ENCODE results near the gene BEGAIN. TPM values are rescaled to one million over a fixed set of nuclear protein-coding genes. Genes with fewer than 3 reads are reported as not detected.
A peak's percentile ranks its signal among the peaks of the same experiment; 100 is the strongest.

BEGAIN gene
- total RNA-seq, 2 donors from 2014 or later: 2.5 to 5.1 TPM

- 93% methylated on average over 17 of the region's 17 CpGs for WGBS
- intact Hi-C loops (cut with DNase I): no loop called here
These were observed 32.4 kb downstream of the BEGAIN start for GRCh38 chr14:100554696-100555320.

GRCh38 chr14:100554082-100554677, 33.0 kb downstream of the BEGAIN start:
- intact Hi-C loops (cut with DNase I): no loop called here

More at GRCh38 chr14:100554696-100555320, 32.4 kb downstream of the BEGAIN start:
- no peak for DNase-seq (ENCODE audit: low spot score)
- TF ChIP-seq POLR2AphosphoS5 (IDR thresholded peaks at IDR 0.05) (no peak), POLR2A (IDR thresholded peaks at IDR 0.05) (no peak)
- TF ChIP-seq, protein P1, sequence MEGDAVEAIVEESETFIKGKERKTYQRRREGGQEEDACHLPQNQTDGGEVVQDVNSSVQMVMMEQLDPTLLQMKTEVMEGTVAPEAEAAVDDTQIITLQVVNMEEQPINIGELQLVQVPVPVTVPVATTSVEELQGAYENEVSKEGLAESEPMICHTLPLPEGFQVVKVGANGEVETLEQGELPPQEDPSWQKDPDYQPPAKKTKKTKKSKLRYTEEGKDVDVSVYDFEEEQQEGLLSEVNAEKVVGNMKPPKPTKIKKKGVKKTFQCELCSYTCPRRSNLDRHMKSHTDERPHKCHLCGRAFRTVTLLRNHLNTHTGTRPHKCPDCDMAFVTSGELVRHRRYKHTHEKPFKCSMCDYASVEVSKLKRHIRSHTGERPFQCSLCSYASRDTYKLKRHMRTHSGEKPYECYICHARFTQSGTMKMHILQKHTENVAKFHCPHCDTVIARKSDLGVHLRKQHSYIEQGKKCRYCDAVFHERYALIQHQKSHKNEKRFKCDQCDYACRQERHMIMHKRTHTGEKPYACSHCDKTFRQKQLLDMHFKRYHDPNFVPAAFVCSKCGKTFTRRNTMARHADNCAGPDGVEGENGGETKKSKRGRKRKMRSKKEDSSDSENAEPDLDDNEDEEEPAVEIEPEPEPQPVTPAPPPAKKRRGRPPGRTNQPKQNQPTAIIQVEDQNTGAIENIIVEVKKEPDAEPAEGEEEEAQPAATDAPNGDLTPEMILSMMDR (IDR thresholded peaks at IDR 0.05): no peak
- Histone ChIP-seq H3K36me3 (no peaks in the 10 kb centered on the region), H3K4me3 (no peak overlapping the region), H3K27ac (no peak overlapping the region), H3K27me3 (replicated peaks; ENCODE audit: insufficient read depth) (no peaks in the 10 kb centered on the region), H3K4me1 (replicated peaks) (no peaks in the 10 kb centered on the region), H3K9me3 (no peaks in the 10 kb centered on the region)

DNA sequence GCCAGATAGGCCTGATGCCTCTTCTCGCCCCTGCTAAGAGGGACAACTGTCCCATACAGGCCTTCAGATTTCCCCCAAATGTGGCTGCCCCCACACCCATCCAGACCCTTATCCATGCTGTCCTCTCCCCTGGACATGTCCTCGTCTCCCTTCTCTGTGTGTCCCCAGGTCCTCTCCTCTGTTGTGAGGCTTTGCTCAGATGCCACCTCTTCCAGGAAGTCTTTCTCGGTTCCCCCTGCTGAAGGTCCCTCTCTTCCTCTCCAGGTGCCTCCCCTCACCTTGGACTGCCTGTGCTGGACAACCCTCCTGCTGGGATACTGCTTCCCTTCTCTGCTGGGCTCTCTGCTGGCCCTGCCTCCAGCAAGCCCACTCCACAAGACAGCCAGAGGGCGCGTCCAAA, 33.7 kb downstream of the BEGAIN start:
- DNase-seq (ENCODE audit: low spot score): no peak
- no peaks in the 10 kb centered on the region for H3K36me3 ChIP-seq
- H3K27me3 ChIP-seq (replicated peaks; ENCODE audit: insufficient read depth): no peaks in the 10 kb centered on the region
- intact Hi-C loops (cut with DNase I): no loop called here
- H3K27ac ChIP-seq: no peak overlapping the region
- TF ChIP-seq POLR2AphosphoS5 (IDR thresholded peaks at IDR 0.05) (no peak), POLR2A (IDR thresholded peaks at IDR 0.05) (no peak)
- TF ChIP-seq, protein P1 (IDR thresholded peaks at IDR 0.05): no peak
- H3K4me3 ChIP-seq: no peak overlapping the region
- no peaks in the 10 kb centered on the region for H3K4me1 ChIP-seq (replicated peaks)
- no peaks in the 10 kb centered on the region for H3K9me3 ChIP-seq
- 97% methylated on average over 5 of the region's 5 CpGs for WGBS

More at GRCh38 chr14:100554082-100554677, 33.0 kb downstream of the BEGAIN start:
- Histone ChIP-seq H3K36me3 (no peaks in the 10 kb centered on the region), H3K27ac (no peak overlapping the region), H3K9me3 (no peaks in the 10 kb centered on the region), H3K4me3 (no peak overlapping the region), H3K4me1 (replicated peaks) (no peaks in the 10 kb centered on the region), H3K27me3 (replicated peaks; ENCODE audit: insufficient read depth) (no peaks in the 10 kb centered on the region)
- WGBS: 45% methylated on average over 19 of the region's 19 CpGs
- DNase-seq (ENCODE audit: low spot score): peak; percentile 42
- TF ChIP-seq POLR2A (IDR thresholded peaks at IDR 0.05) (no peak), POLR2AphosphoS5 (IDR thresholded peaks at IDR 0.05) (no peak)
- TF ChIP-seq, protein P1 (IDR thresholded peaks at IDR 0.05): no peak

DNA sequence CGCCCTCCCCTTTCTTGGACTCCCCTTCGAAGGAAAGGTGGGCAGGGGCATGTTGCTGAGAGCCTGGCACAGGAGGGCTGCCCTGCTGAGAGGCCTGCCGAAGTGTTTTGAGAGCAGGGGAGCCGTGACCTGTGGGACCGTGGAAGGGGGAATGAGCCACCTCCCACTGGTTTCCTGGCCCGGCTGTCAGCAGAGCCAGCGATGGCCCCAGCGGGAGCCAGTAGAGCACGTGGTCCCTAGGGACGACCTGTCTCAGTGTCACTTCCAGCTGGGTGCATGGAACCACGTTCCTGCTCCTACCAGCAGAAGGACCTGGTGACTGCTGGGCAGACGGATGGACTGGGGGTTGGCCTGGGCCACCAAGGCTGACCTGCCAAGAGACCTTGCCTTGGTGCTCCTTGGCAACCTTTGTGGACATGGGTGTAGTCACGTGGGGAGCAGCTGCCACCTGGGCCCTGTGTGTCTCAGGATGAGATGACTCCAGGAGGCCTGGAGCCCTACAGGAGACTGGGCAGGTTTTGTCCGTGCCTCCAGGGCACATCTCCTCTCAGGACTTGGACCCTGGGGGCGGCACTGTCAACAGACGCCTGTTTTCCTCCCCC, 34.6 kb downstream of the BEGAIN start:
- Histone ChIP-seq H3K9me3 (no peaks in the 10 kb centered on the region), H3K27me3 (replicated peaks; ENCODE audit: insufficient read depth) (no peaks in the 10 kb centered on the region), H3K4me1 (replicated peaks) (peaks cover 8% of the 10 kb centered on the region), H3K36me3 (no peaks in the 10 kb centered on the region), H3K4me3 (no peak overlapping the region), H3K27ac (no peak overlapping the region)
- DNase-seq (ENCODE audit: low spot score): no peak
- WGBS: 88% methylated on average over 12 of the region's 16 CpGs
- intact Hi-C loops (cut with DNase I): no loop called here
- no peak for TF ChIP-seq POLR2AphosphoS5 (IDR thresholded peaks at IDR 0.05)
- no peak for TF ChIP-seq POLR2A (IDR thresholded peaks at IDR 0.05)
- TF ChIP-seq, protein P1 (IDR thresholded peaks at IDR 0.05): no peak

All from prostate gland (tissue), 2 donors.